ENCODE results near the gene FCGR1A.
"Not testable (repeated sequence)": the region's sequence is repeated elsewhere in the genome, so short reads cannot be mapped to it uniquely, and the experiment has no call there.

GRCh38 chr1:149781413-149781984, 995 bp upstream of the FCGR1A start:
- TF ChIP-seq YY1 (IDR thresholded peaks at IDR 0.05; ENCODE audit: insufficient read depth, insufficient read length); ZNF274 (IDR thresholded peaks at IDR 0.05; ENCODE audit: low read depth, low read length); SUZ12 (IDR thresholded peaks at IDR 0.05; ENCODE audit: extremely low read depth, insufficient read depth, insufficient read length): not testable (repeated sequence)

Data from NT2/D1 (cell line).